H1 (cell line): Measurements from ENCODE around the gene OIP5. TPM values are rescaled to one million over a fixed set of nuclear protein-coding genes. Genes with fewer than 3 reads are reported as not detected.

Experiments
- BCL11A ChIP-seq, 2 experiments: IDR thresholded peaks; one replicate each; pipeline ENCODE4 v1.6.1; 2011; ENCODE audit warnings: low read depth in 2 of 2, low read length in 2 of 2, mild to moderate bottlenecking in 2 of 2
- RFX5 ChIP-seq: IDR thresholded peaks from 2 replicates; pipeline ENCODE4 v1.6.1; 2011; ENCODE audit warnings: low read depth, low read length, improper control_type of control experiment, borderline replicate concordance
- SIN3A ChIP-seq, 2 experiments: IDR thresholded peaks in 1 of 2; conservative IDR thresholded peaks in 1 of 2; 2 replicates each; pipeline ENCODE4 v1.6.1; 2011 to 2012; ENCODE audit warnings: low read length in 2 of 2, improper control_type of control experiment in 1 of 2, low read depth in 1 of 2, mild to moderate bottlenecking in 1 of 2
- SIX5 ChIP-seq: IDR thresholded peaks from 2 replicates; pipeline ENCODE4 v1.6.1; 2011; ENCODE audit warnings: mild to moderate bottlenecking, low read depth, low read length
- polyA plus RNA-seq, 7 experiments: library from polyadenylated mRNA; depleted of rRNA in 3 of 7; stranded (reverse) in 5 of 7; unstranded in 2 of 7; fragments of >200 nt in 5 of 7; fragments of 200-250 nt in 2 of 7; gene quantifications; 1 replicate in 5 of 7; 2 replicates in 1 of 7; 4 replicates in 1 of 7; pipeline versions ENCODE4 v1.2.1 to v1.2.3, GENCODE V29; 2011 to 2013; ENCODE audit warnings: missing spikeins in 2 of 7, mixed read lengths in 2 of 7
- total RNA-seq: library from RNA; stranded (reverse); fragmentation: NEBNext Ultra II Directional; extraction: Animal tissue kit (Norgen Biotek cat#: 25700); gene quantifications from 2 replicates; pipeline ENCODE4 v1.2.1, GENCODE V29; 2021

The OIP5 gene
- total and polyA plus RNA-seq, 2 of the 8 experiments (the other 6 are each of a cell fraction or from before 2014, with no cell fraction given): 34.8 to 44.5 TPM

- no peak for TF ChIP-seq RFX5
- 0 out of 4 replicates have a peak, but pooled peaks of 1 of the 2 experiments have one; percentile 73 for TF ChIP-seq SIN3A (conservative IDR thresholded peaks at IDR 0.05 in 1 of 2, IDR thresholded peaks at IDR 0.05 in 1 of 2; ENCODE audit: low read depth in 1 of 2, low read length in 2 of 2)
- TF ChIP-seq BCL11A (IDR thresholded peaks at IDR 0.05; ENCODE audit: low read depth in 2 of 2, low read length in 2 of 2): no peak
- no peak for TF ChIP-seq SIX5
Measured at GRCh38 chr15:41333026-41333562, 703 bp upstream of the OIP5 start (continued).
